Stimulated activated naive CD8-positive, alpha-beta T cell treated with anti-CD3 and anti-CD28 coated beads, Interleukin-15, Interleukin-2, amounts not matched to agents 100 ng/mL and 50 ng/mL, for 24 hours (primary cell): ENCODE data around the gene ALOXE3.

ENCODE experiments used
- H3K27ac Mint-ChIP-seq: one replicate; pipeline ENCODE4 v1.8.0; 2021; ENCODE audit warnings: mild to moderate bottlenecking, mixed read lengths
- H3K27me3 Mint-ChIP-seq: one replicate; pipeline ENCODE4 v1.8.0; 2021; ENCODE audit warnings: mixed read lengths
- H3K36me3 Mint-ChIP-seq: one replicate; pipeline ENCODE4 v1.8.0; 2021; ENCODE audit warnings: low read depth, mixed read lengths
- H3K4me1 Mint-ChIP-seq: one replicate; pipeline ENCODE4 v1.8.0; 2021; ENCODE audit warnings: low read depth, mixed read lengths
- H3K4me3 Mint-ChIP-seq: one replicate; pipeline ENCODE4 v1.8.0; 2021; ENCODE audit warnings: mild to moderate bottlenecking, mixed read lengths
- H3K9me3 Mint-ChIP-seq: one replicate; pipeline ENCODE4 v1.8.0; 2021; ENCODE audit warnings: mixed read lengths

Gene ALOXE3

DNA sequence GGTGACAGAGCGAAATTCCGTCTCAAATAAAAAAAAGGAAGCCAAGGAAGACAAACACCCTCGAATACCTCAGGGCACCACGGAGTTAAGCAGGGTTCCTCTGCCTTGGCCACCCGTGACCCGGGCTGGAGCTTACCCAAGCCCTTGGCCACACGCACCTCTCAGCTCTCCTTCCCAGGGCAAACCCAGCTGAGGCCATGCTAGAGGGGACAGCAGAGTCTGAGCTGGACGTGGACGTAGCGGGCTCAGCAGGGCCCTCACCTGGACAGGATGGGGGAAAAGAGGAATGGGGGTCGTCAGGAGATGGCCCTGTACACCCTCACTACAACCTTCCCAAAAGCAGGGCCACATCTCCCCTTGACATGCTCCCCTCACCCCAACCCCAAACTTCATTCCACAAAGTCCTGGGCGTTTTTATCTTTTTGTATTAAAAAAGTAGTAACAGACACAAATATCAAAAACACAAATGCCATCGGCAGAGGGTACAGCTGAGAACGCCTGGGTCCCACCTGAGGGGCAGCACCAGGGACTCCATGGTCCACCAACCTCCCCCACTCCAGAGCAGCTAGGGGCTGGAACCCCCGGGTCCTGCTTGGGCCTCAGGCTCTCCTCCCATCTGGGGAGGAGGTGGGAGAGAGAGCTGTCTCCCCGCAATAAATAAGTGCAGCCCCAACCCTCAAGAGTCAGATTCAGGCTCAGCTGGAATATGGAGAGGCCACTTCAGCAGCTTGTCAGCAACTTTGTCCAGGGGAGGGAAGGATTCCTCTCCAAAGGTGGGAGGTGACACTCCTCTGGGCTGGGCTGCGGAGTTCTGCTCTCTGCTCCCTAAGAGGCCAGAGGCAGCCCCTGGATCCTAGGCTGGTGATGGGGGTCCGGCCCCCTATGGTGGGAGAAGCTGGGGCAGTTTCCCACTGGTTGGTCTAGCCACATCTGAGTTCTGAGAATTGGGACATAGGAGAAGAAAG, 22.0 kb upstream of the ALOXE3 start:
- Mint-ChIP-seq H3K36me3 (peaks cover 11% of the 10 kb centered on the region), H3K4me3 (no peak overlapping the region), H3K27me3 (peaks cover 4% of the 10 kb centered on the region), H3K4me1 (peaks cover 8% of the 10 kb centered on the region), H3K27ac (no peak overlapping the region), H3K9me3 (no peaks in the 10 kb centered on the region)

DNA sequence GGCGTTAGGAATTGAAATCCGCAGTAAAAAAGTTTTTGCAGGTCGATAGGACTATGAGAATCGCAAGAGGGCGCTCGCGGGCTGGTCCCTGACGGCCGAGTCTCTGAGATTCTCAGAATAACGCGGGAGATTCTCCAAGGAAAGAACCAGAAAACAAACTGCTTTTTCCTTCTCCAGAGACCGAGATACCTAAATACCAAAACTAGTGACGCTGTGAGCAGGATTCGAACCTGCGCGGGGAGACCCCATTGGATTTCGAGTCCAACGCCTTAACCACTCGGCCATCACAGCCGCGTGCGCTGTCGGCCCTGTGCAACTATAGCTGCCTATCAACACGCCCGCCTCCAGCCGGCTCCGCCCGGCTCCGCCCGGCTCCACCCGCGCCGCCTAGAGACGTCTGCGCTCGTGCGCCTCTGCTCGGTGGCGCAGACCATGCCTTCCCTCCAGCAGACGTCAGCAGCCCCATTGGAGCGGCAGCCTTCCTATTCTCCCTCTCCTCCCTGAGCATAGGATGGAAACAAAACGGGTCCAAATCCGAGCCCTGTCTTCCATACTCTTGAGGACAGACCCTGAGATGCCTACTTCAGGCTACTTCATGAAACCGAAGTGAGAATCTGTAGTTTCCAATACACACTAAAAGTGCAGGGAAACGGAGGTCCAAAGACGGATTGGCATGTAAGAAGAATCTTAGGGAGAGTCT, 20.5 kb upstream of the ALOXE3 start:
- Mint-ChIP-seq H3K9me3 (no peaks in the 10 kb centered on the region), H3K4me1 (peaks cover 8% of the 10 kb centered on the region), H3K4me3 (no peak overlapping the region), H3K36me3 (peaks cover 11% of the 10 kb centered on the region), H3K27ac (no peak overlapping the region), H3K27me3 (peaks cover 4% of the 10 kb centered on the region)

DNA sequence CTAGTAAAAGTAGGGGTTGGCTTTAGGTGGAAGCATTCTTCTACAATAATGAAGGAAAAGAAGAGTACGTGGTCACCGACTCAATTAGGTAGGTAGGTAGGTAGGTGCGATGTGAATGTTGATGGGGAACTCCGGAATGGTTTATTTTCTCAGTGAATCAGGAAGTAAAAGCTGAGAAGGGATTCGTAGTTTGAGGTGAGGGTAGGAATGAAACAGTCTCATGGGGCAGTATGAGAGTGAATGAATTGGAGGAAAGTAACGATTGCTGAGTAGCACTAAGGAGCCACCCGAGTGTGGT, 20.0 kb upstream of the ALOXE3 start:
- Mint-ChIP-seq H3K9me3 (no peaks in the 10 kb centered on the region), H3K36me3 (peaks cover 11% of the 10 kb centered on the region), H3K27ac (no peak overlapping the region), H3K4me3 (no peak overlapping the region), H3K4me1 (peaks cover 8% of the 10 kb centered on the region), H3K27me3 (peaks cover 4% of the 10 kb centered on the region)

DNA sequence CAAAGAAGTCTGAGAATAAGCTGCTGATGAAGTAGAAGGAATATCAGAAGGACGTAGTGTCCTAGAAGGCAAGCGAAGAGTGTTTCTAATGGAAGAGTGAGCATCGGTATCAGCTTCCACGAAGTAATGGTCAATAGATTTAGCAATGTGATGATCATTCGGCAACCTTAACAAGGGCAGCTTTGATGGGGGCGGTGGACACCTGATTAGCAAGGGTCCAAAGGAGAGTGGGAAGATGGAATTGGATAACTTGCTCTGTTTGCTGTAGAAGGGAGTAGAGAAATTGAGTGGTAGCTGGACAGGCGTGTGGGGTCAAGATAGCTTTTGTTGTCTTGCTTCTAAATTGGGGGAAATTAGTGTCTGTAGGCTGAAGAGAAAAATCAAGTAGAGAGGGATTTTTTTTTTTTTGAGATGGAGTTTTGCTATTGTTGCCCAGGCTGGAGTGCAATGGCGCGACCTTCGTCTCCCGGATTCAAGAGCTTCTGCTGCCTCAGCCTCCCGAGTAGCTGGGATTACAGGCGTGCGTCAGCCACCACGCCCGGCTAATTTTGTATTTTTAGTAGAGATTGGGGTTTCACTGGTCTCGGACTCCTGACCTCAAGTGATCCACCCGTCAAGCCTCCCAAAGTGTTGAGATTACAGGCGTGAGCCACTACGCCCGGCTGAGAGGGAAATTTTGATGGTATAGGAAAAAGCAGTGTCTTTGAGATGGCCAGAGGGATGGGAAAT, 19.5 kb upstream of the ALOXE3 start:
- Mint-ChIP-seq H3K27me3 (peaks cover 4% of the 10 kb centered on the region), H3K4me3 (no peak overlapping the region), H3K36me3 (peaks cover 11% of the 10 kb centered on the region), H3K9me3 (no peaks in the 10 kb centered on the region), H3K4me1 (peaks cover 8% of the 10 kb centered on the region), H3K27ac (no peak overlapping the region)

DNA sequence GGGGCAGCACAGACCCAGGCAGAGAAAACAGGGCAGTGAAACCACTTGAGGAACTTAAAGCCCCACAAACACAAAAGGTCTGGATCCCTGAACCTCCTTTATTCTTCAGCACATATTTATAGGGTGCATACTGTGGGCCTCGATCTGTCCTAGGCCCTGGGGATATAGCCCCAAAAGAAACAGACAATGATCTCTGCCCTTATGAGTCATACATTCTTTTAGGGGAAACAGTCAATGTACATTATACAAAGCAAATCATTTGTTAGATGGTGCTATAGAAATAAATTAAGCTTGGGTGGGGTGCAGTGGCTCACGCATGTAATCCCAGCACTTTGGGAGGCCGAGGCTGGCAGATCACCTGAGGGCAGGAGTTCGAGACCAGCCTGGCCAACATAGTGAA, 15.6 kb upstream of the ALOXE3 start:
- Mint-ChIP-seq H3K9me3 (no peaks in the 10 kb centered on the region), H3K4me3 (no peak overlapping the region), H3K36me3 (no peaks in the 10 kb centered on the region), H3K4me1 (peaks cover 8% of the 10 kb centered on the region), H3K27me3 (peaks cover 8% of the 10 kb centered on the region), H3K27ac (no peak overlapping the region)

DNA sequence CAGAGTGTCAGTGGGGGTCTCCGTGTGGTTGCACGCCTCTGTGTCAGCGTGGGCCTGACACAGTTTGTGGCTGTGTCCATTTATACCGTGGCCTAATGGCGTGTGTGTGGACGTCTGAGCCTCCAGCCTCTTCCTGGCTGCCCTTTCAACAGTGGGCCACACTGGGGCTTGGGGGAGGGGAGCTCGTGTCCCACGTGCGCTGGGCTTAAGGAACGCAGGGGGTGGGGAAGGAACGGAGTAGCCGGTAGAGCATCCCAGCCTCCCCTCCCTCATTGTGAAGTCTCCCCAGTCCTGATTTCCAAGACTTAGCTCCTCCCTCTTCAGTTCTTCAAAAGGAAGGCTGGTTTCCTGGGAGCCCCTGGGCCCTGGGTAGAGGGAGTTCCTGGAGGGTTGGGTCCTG, 15.1 kb upstream of the ALOXE3 start:
- Mint-ChIP-seq H3K27ac (no peak overlapping the region), H3K4me1 (peaks cover 8% of the 10 kb centered on the region), H3K4me3 (no peak overlapping the region)

DNA sequence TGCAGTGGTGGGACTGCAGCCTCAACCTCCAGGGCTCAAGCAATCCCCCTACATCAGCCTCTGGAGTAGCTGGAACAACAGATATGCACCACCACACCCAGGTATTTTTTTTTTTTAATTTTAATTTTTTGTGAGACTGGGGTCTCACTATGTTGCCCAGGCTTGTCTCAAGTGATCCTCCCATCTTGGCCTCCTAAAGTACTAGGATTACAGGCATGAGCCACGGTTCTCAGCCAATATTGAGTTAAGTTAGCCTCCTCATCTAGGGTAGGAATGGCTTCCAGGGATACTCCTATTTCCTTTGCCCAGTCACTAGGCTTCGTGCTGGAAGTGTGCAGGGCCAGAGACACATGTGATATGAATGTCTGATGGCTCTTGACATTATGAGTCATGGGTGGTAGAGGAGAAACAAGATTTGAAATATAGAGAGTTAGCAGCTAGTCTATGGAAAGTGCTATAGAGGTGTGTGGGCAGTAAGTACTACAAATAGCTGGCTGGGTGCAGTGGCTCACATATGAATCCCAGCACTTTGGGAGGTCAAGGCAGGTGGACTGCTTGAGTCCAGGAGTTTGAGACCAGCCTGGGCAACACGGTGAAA, 13.6 kb upstream of the ALOXE3 start:
- H3K4me1 Mint-ChIP-seq = peaks cover 12% of the 10 kb centered on the region
- peaks cover 12% of the 10 kb centered on the region for H3K27me3 Mint-ChIP-seq
- no peaks in the 10 kb centered on the region for H3K36me3 Mint-ChIP-seq
- no peak overlapping the region for H3K27ac Mint-ChIP-seq
- no peak overlapping the region for H3K4me3 Mint-ChIP-seq
- no peaks in the 10 kb centered on the region for H3K9me3 Mint-ChIP-seq

More for the DNA sequence above, 15.1 kb upstream of the ALOXE3 start:
- Mint-ChIP-seq H3K36me3 (no peaks in the 10 kb centered on the region), H3K9me3 (no peaks in the 10 kb centered on the region), H3K27me3 (peaks cover 8% of the 10 kb centered on the region)

DNA sequence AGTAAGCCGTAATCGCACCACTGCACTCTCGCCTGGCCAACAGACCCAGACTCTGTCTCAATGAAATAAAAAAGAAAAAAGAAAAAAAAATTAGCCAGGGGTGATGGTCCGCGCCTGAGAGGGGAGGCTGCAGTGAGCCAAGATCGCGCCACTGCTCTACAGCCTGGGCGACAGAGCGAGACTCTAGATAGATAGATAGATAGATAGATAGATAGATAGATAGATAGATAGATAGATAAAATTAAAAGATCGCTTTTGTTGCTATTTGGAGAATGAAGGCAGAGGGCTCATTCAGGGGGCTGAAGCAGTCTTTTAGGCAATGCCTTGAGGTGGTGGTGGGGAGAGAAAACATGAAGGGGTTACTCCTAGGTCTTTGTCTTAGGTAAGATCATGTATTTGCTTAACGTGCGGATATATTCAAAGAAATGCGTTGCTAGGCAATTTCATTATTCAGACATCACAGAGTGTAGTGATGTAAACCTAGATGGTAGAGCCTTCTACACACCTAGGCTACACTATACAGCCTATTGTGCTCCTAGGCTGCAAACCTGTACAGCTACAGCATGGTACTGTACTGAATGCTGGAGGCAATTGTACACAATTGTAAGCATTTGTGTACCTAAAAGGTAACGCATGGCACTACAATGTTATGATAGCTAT, 9.9 kb upstream of the ALOXE3 start:
- H3K4me3 Mint-ChIP-seq = no peak overlapping the region
- no peak overlapping the region for H3K27ac Mint-ChIP-seq
- peaks cover 44% of the 10 kb centered on the region for H3K4me1 Mint-ChIP-seq
- no peaks in the 10 kb centered on the region for H3K9me3 Mint-ChIP-seq
- peaks cover 4% of the 10 kb centered on the region for H3K36me3 Mint-ChIP-seq
- peaks cover 31% of the 10 kb centered on the region for H3K27me3 Mint-ChIP-seq

DNA sequence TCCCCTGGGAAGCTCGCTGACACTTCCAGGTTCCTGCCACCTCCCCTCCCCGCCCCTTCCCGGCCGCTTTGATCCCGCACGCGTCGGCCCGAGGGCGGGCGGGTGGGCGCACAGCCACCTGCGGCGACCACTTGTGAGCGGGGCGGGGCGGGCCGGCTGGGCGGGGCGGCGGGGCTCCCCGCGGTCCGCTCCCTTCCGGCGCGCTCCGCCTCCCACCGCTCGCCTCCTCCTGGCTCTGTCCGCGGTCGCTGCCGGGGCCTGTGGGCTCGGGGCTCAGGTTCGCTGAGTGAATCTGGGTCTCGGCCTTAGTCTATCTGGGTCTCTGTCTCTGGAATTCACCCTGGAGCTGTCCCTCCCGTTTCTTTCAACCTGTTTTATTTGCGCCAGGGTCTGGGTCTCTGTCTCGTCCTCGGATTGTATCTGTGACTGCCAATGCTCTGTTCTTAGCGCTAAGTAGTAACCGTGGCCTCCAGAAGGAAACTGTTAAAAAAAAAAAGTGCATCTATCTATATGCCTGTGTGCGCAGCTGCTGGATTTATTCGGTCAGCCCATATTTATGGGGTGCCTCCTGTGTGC, 8.3 kb upstream of the ALOXE3 start:
- Mint-ChIP-seq H3K27me3 (peaks cover 39% of the 10 kb centered on the region), H3K36me3 (peaks cover 4% of the 10 kb centered on the region), H3K9me3 (no peaks in the 10 kb centered on the region), H3K27ac (peak overlapping the region; percentile 97), H3K4me3 (peak overlapping the region; percentile 91), H3K4me1 (peaks cover 50% of the 10 kb centered on the region)

DNA sequence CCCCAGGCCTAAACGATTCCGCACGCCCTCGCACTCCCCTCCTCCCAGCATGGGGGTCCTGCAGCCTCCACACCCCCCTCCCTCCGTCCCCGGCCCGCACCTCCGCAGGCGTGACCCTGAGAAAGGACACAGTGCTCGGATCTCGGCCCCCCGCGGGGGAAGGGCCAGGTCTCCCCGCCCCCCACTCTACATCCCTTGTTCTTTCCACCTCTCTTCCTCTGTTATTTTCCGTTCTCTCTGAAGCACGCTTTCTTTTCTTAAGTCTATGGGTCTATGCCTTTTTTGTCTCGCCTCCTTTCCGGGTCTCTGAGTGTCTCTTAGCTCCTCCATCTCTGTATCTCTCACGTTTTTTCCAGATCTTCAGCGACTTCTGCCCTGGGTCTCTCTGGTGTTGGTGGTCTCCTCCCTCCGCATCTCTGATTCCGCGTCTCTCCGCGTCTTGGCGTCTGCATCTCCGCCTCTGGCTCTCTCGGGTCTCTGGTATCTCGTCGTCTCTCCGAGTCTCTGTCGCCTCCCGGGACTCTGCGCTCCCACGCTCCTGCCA, 7.7 kb upstream of the ALOXE3 start:
- Mint-ChIP-seq H3K36me3 (peaks cover 4% of the 10 kb centered on the region), H3K27me3 (peaks cover 39% of the 10 kb centered on the region), H3K27ac (peak overlapping the region; percentile 97), H3K4me3 (peak overlapping the region; percentile 91), H3K4me1 (peaks cover 51% of the 10 kb centered on the region), H3K9me3 (no peaks in the 10 kb centered on the region)

DNA sequence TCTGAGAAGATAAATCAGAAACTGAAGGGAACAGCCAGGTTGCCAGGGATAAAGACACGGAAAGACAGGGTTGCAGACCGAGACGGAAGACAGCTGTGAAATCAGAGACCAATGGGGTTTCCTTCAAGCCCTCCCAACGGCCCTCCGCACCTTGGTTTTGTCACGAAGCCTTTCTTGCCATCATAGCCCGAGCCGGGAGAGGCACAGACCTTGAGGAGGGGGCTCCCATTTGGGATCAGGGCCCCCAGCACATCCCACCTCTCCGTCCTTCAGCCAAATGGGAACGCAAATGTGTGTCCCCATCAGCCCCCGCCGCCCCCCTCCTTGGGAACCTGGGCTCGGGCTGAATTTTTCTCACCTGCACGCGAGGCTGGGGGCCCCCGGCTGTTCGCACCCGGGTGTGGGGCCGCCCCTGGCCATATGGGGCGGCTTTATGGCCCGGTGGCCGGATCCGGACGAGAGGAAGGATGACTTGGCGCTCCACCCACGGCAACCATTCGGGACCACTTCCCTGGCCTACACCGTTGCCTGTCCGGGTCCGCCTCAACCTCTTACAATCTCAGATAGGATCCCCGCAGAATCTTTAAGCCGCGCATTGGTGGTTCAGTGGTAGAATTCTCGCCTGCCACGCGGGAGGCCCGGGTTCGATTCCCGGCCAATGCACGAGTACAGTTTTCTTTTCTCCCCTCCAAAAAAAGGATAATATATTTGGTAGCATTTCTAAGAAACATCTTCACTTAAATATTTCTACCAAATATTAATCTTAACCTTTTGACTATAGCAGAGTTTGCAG, 7.0 kb upstream of the ALOXE3 start:
- peak overlapping the region; percentile 91 for H3K4me3 Mint-ChIP-seq
- H3K4me1 Mint-ChIP-seq = peaks cover 58% of the 10 kb centered on the region
- H3K27ac Mint-ChIP-seq = peak overlapping the region; percentile 97
- peaks cover 9% of the 10 kb centered on the region for H3K36me3 Mint-ChIP-seq
- no peaks in the 10 kb centered on the region for H3K9me3 Mint-ChIP-seq
- peaks cover 44% of the 10 kb centered on the region for H3K27me3 Mint-ChIP-seq

DNA sequence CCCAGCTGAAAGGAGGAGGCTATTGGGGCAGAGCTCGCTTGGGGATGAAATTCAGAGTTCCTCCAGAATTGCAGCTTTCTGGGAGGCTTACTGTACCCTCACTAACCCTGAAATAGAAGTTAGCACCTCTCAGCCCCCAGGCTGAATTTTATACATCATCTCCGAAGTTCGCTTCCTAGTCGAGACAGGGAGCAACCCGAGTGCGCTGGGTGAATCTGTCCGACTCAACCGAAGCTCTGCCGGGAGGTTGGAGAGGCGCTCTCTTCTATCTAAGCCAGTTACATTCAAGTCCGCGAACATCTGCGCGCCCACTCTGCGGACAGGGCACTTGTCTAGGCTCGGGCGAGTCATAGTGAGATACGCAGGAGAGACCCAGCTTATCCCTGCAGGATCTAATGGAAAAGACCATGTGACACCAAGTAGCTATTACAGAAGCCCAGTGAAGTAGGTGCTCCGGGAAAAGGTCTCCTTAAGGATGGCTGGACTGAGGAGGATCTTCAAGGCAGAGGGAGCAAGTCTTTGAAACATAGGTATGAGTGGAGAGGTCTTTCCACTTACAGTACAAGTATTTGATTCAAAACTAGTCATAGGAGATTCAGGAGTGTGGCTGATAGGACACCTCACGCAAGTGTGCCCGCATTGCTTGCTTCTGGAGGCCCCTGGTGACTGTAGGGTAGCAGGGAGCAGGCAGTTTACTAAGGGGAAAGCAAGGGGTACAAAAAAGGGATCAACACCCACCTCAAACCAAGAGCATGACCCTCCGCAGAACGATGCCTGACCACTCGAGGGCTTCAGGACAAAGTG, 6.2 kb upstream of the ALOXE3 start:
- Mint-ChIP-seq H3K4me3 (peak overlapping the region; percentile 91), H3K27ac (peak overlapping the region; percentile 97), H3K9me3 (no peaks in the 10 kb centered on the region), H3K36me3 (peaks cover 12% of the 10 kb centered on the region), H3K4me1 (peaks cover 66% of the 10 kb centered on the region), H3K27me3 (peaks cover 42% of the 10 kb centered on the region)
